Islet precursor cell (in vitro differentiated cells): ENCODE data around the gene HCAR2.
A peak's percentile ranks its signal among the peaks of the same experiment; 100 is the strongest.
"Not testable (repeated sequence)": the region's sequence is repeated elsewhere in the genome, so short reads cannot be mapped to it uniquely, and the experiment has no call there.

Experiments
- DNase-seq: peaks from one replicate; pipeline ENCODE4 v3.0.0-alpha.2; 2018

The HCAR2 gene

DNA sequence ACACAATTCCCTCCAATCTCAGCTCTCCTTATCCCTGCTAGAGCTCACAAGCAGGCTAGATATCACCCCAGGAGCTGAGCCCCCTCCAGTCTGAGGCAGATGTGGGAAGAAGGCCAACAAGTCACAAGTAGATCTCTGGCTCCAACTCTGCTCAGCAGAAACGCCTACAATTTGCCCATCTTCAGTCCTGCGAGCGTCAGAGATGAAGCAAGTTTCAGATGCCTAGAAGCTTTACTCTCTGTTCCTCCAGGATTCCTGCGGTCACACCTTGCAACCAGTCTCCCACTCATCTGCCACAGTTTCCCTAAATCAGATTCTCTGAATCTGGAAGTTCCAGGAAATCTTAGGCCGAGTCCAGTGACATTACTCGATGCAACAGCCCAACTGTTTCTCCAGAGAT, 12.1 kb upstream of the HCAR2 start:
- DNase-seq: not testable (repeated sequence)

DNA sequence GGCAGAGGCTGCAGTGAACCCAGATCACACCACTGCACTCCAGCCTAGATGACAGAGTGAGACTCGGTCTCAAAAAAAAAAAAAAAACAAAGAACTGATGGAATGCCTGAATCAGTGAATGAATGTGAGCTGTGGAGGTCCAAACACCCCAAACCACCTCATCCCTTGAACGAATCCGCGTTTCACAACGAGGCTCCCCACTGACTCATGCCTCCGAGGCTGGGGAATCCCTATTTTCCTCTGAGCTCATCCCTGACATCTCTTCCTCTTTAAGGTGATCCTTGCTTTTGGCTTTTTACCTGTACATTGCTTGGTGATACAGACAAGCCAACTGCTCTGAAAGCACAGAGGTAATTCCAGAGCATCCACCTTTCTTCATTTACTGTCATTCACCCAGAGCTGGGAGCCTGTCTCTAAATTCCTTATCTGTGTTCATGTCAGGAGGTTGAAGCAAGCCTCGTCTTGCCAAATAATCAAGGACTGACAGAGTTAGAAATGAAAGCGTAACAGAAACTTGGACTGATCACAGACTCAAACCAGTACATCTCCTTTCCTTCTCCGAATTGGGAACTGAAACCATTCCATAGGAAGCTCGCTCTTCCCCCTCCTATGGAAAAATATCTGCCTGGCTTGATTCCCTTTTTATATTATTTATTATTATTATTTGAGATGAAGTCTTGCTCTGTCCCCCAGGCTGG, 10.5 kb upstream of the HCAR2 start:
- DNase-seq: not testable (repeated sequence)

- DNase-seq: not testable (repeated sequence)
Observed at GRCh38 chr12:122711266-122711665, 8.1 kb upstream of the HCAR2 start.

DNA sequence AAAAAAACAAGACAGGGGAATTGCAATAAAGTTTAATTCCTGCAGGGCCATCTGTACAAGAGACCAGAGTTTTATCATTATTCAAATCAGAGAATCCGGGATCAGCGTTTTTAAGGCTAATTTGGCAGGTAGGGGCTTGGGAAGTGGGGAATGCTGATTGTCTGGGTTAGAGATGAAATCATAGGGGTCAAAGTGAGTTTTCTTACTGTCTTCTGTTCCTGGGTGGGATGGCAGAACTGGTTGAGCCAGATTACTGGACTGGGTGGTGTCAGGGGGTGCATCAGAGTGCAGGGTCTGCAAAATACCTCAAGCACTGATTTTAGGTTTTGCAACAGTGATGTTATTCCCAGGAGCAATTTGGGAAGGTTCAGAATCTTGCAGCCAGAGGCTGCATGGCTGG, 7.2 kb upstream of the HCAR2 start:
- peak; percentile 92 for DNase-seq

DNA sequence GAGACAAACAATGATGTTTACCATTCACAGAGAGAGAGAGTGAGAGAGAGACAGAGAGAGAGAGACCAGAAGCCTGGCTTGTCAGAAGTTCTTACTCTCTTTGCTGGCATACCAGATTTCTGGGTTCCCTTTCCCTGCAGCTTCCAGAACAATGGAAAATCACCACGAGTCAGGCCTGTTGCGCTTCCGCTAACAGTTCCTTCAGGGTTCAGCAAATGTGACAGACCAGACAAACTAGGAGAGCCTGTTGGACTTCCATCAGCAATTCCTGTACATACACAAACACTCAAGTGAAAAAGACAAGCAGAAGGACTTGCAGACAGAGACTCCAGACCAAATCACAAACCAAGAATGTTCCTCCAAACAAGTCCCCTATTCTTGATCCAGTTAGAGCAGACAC, 6.1 kb upstream of the HCAR2 start:
- DNase-seq: not testable (repeated sequence)

DNA sequence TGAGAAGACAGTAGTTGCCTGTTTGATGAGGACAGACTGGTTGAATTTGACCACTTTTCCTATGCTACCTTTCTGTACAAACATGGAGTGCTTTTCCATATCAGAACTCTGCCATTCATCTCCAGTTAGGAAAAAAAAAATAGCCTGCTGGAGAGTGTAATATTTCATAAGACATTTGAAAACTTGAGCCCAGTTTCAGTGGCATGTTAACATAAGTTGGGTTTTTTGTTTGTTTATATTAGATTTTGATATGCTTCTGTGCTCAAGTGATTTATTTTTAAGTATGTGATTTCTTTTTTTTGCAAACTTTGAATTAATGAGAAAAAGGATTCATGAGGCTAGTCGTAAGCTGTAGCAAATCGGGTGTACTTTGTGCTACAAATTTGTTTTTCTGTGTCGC, 684 bp upstream of the HCAR2 start:
- not testable (repeated sequence) for DNase-seq

- DNase-seq: not testable (repeated sequence)
Observed at GRCh38 chr12:122701481-122701880, 1.7 kb downstream of the HCAR2 start.

GRCh38 chr12:122700038-122700710, 3.0 kb downstream of the HCAR2 start:
- not testable (repeated sequence) for DNase-seq

GRCh38 chr12:122696922-122697321, 6.2 kb downstream of the HCAR2 start:
- peak; percentile 81 for DNase-seq

DNA sequence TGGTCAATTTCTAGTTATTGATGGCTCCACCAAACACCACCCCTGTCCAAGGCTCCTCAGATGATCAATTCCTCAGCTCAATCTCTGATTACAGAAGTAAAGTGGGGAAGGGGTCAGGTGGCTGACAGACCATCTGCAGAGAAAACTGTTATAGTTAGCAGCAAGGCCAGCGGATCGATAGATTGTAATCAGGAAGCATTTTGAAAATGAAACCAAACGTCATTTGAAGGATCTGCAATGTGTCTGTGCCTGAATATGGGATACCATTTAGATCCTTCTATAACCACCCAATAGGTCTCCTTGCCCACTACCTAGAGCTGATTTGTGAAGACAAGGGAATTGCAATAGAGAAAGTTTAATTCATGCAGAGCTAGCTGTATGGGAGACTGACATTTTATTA, 11.6 kb downstream of the HCAR2 start:
- DNase-seq: no peak

DNA sequence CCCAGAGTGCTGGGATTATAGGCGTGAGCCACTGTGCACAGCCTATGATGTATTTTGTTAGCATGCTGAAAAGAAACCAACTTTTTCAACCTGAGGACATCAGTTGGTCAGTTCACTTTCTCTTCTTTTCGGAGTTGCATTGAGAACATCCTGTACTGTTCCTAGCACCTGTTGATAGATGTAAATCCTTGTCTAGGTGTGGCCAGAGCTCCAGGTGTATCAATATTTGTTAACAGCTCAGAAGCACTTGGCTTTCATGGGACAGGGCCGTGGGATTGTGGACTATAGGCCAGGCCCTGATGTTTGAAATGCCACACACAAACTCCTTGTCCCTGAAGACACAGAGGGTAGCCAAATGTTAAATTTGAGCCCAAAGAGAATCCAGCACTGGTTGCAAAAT, 14.9 kb downstream of the HCAR2 start:
- no peak for DNase-seq

- DNase-seq: no peak
Observed at GRCh38 chr12:122687086-122687485, 16.1 kb downstream of the HCAR2 start.

GRCh38 chr12:122686538-122686937, 16.6 kb downstream of the HCAR2 start:
- no peak for DNase-seq

DNA sequence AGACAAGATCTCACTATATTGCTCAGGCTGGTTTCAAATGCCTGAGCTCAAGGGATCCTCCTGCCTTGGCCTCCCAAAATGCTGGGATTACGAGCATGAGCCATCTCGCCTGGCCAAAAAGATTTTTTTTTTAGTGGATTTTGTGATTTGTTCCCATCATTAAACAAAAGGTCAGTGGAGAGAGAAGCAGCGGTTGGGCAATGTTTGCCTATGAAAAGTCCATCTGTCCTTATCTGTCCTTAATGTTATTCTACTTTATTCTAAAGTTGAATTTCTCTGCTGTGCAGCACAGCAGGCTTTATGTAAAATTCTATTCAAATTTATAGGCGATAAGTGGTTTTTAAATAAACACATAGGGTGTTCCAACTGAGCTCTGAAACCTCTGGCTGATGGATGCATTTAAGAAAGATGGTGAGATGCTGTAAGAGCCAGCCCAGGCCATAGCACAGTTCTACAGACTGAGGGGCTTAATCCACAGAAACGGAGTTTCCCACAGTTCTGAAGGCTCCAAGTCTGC, 18.8 kb downstream of the HCAR2 start:
- no peak for DNase-seq

- DNase-seq: no peak
Observed at GRCh38 chr12:122681814-122682213, 21.3 kb downstream of the HCAR2 start.

- DNase-seq: not testable (repeated sequence)
Observed at GRCh38 chr12:122680989-122681388, 22.2 kb downstream of the HCAR2 start.

GRCh38 chr12:122676781-122677180, 26.4 kb downstream of the HCAR2 start:
- not testable (repeated sequence) for DNase-seq

DNA sequence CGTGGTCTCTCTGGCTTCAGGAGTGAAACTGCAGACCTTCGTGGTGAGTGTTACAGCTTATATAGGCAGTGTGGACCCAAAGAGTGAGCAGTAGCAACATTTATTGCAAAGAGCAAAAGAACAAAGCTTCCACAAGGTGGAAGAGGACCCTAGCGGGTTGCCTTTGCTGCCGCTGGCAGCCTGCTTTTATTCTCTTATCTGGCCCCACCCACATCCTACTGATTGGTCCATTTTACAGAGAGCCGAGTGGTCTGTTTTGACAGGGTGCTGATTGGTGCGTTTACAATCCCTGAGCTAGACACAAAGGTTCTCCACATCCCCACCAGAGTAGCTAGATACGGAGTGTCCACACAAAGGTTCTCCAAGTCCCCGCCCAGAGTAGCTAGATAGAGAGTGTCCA, 27.1 kb downstream of the HCAR2 start:
- DNase-seq: not testable (repeated sequence)

- DNase-seq: no peak
Observed at GRCh38 chr12:122672515-122672914, 30.6 kb downstream of the HCAR2 start.

DNA sequence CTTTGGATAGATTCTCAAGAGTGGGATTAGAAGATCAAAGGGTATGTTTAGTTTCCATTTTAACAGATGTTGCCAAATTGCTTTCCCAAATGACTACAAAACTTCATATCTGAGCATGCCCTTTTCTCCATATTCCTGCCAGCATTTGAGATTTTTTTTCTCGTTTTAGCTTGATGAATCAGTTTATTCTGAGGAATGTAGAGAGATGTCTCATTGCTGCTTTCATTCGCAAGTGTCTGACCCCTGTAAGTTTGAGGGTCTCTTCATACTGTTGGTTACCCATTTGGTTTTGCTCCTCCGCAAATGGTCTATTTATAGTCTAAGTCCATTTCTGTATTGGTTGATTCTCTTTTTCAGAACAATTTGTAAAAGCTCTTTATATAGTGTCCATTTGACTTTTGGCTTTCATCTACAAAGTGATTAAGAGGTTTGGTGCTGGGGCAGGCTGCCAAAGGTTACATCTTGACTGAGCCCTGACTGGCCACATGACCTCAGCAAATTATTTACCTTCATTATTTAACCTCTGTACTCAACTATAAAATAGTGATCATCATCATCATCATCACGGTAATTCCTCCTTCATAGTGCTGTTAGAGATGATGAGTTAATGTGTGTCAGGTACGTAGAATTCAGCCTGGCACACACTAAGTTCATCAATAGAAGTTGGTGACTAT, 33.6 kb downstream of the HCAR2 start:
- DNase-seq: no peak

GRCh38 chr12:122668268-122668667, 34.9 kb downstream of the HCAR2 start:
- DNase-seq: no peak

DNA sequence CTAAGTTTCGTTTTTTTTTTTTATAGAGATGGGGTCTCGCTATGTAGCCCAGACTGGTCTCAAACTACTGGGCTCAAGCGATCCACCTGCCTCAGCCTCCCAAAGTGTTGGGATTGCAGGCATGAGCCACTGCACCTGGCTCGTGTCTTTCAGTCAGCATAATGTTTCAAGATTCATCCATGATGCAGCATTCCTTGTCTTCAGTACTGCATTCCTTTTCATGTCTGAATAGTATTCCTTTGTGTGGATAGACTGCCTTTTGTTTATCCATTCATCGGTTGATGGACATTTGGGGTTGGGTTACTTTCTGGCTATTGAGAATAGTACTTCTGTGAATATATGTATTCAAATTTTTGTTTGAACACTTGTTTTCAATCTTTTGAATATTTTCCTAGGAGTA, 37.4 kb downstream of the HCAR2 start:
- DNase-seq: no peak

DNA sequence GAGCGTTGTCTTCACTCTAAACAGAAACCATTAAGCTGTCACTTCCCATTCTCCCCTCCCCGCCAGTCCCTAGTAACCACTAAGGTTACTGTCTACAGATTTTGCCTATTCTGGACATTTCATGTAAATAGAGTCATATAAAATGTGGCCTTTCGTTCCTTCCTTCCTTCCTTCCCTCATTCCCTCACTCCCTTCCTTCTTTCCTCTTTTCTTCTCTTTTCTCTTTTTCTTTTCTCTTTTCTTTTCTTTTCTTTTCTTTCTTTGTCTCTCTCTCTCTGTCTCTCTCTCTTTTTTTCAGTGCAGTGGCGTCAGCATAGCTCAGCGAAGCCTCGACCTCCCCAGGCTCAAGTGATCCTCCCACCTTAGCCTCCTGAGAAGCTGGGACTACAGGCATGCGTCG, 37.8 kb downstream of the HCAR2 start:
- DNase-seq: no peak

DNA sequence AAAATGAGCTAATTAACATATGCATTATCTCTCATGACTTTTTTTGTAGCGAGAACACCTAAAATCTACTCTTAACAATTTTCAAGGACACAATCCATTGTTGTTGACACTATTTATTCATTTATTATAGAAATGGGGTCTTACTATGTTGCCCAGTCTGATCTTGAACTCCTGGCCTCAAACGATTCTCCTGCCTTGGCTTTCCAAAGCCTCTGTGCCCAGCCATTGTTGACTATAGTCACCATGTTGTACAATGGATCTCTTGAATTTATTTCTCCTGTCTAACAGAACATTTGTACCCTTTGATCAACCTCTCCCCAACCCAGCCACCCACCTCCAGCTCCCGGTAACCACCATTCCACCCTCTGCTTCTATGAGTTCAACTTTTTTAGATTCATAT, 41.2 kb downstream of the HCAR2 start:
- DNase-seq: no peak
